GM19193 (cell line): ENCODE measurements around the gene KIF17.

ENCODE experiments used
- POLR2A ChIP-seq: IDR thresholded peaks from 4 replicates; pipeline ENCODE4 v1.6.1; 2011; ENCODE audit not compliant: insufficient read depth, insufficient read length; ENCODE audit errors: extremely low read depth

The KIF17 gene

GRCh38 chr1:20616847-20617487 lies 100.8 kb downstream of the KIF17 start:
- no peak for TF ChIP-seq POLR2A

GRCh38 chr1:20615946-20616846 lies 101.6 kb downstream of the KIF17 start:
- no peak for TF ChIP-seq POLR2A

DNA sequence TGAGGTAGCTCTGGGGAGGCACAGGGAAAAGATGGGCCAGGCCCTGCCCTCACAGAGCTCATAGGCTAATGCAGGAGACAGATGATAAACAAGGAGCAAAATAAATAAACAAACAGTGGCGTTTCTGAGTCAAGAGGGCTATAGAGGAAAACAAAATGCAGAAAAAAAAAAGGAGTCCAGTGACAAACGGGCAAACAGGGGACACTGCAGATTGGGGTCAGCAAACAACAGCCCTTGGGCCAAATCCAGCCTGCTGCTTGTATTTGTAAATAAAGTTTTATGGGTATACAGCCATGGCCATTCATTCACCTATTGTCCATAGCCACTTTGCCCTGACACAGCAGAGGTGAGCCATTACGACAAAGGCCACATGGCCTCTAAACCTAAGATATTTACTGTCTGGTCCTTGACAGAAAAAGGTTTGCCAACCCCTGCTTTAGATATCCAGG lies 103.7 kb downstream of the KIF17 start:
- TF ChIP-seq POLR2A = no peak
